GM13977 (cell line): Measurements from ENCODE around the gene SH3RF2.

ENCODE experiments used
- DNase-seq: peaks from one replicate; pipeline ENCODE4 v3.0.0; 2012; ENCODE audit warnings: low spot score
- in situ Hi-C: fragments of 300-500 bp; cut with MboI; formaldehyde crosslinking; loops from one replicate; pipeline ENCODE4 v1.12.0; 2022; ENCODE audit warnings: low sequenced_read_pairs, low pct_unique_long_range_greater_than_20kb, mixed read lengths, inconsistent platforms; ENCODE audit not compliant: unreplicated experiment
- TF ChIP-seq, protein P1 (sequence below): IDR thresholded peaks from 2 replicates; pipeline ENCODE4 v1.5.1; 2012; ENCODE audit warnings: mild to moderate bottlenecking, control low read depth; ENCODE audit not compliant: insufficient read depth; ENCODE audit errors: extremely low read depth, missing control alignments

SH3RF2 gene

DNA sequence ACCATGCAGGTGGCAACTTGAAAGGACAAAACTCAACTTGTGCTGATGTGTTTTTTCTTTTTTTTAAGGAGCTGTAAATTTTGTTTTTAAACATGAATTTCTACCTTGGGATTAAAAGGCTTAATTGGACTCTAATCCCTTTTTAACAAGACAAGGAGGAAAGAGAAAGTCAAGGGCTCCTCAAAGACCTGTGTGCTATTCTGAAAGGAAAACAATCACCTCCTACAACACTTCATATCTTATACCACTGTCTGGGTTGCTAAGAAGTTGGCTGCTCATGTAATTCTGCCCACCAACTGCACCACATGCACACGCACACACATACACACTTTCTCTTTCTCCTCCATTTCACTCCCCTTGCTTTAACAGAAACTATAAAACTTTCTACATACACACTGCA is 78.6 kb downstream of the SH3RF2 start:
- DNase-seq: no peak
- TF ChIP-seq, protein P1, sequence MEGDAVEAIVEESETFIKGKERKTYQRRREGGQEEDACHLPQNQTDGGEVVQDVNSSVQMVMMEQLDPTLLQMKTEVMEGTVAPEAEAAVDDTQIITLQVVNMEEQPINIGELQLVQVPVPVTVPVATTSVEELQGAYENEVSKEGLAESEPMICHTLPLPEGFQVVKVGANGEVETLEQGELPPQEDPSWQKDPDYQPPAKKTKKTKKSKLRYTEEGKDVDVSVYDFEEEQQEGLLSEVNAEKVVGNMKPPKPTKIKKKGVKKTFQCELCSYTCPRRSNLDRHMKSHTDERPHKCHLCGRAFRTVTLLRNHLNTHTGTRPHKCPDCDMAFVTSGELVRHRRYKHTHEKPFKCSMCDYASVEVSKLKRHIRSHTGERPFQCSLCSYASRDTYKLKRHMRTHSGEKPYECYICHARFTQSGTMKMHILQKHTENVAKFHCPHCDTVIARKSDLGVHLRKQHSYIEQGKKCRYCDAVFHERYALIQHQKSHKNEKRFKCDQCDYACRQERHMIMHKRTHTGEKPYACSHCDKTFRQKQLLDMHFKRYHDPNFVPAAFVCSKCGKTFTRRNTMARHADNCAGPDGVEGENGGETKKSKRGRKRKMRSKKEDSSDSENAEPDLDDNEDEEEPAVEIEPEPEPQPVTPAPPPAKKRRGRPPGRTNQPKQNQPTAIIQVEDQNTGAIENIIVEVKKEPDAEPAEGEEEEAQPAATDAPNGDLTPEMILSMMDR: no peak
- in situ Hi-C loops: no loop called here

DNA sequence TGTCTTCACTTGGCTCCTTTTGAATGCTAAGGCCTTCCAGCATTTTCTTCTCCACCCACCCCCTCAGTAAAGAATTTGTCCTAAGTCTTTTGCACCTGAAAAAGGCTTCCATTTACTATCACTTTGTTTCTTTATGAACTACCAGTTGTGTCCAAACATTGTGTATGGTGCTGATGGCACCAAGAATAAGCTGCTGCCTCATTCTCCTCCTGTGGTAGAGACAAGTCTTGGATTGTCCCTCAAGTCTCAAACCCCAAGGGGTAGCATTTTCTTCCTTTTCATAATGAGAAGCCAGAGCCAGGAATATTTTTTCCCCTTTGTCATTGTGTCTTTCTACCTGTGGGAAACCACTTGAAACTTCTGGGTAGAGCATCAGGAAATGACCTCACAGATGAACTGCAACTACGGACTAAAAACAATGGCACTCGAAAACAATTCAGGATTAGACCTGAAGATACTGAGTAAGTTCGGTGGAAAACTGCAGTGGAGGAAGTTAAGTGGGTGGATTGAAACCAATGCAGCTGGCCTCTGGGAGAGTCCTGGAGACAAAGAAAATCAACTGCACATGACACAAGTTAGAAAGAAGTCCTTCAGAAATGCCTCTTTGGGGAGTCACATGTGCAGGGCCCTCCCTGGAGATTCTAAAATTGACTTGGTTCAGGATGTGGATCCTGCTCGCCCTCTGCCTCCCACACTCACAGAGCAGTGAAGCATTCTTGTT is 80.5 kb downstream of the SH3RF2 start:
- TF ChIP-seq, protein P1: no peak
- in situ Hi-C loops: no loop called here
- DNase-seq: no peak

DNA sequence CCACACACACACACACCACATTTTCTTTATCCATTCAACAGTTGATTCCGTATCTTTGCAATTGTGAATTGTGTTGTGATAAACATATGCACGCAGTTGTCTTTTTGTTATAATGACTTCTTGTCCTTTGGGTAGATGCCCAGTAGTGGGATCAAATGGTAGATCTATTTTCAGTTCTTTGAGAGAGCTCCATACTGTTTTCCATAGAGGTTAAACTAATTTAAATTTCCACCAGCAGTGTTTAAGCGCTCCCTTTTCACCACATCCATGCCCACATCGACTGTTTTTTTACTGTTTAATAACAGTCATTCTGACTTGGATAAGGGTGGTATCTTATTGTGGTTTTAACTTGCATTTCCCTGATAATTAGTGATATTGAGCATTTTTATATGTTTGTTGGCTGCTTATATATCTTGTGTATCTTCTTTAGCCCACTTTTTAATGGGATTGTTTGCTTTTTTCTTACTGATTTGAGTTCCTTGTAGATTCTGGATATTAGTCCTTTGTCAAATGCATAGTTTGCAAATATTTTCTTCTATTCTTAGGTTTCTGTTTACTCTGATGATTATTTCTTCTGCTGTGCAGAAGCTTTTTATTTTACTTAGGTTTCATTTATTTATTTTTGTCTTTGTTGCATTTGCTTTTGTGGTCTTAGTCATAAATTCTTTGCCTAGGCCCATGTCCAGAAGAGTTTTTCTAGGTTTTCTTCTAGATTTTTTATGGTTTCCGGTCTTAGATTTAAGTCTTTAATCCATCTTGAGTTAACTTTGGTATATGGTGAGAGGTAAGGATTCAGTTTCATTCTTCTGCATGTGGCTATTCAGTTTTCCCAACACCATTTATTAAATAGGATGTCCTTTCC is 82.4 kb downstream of the SH3RF2 start:
- no peak for DNase-seq
- TF ChIP-seq, protein P1: no peak
- in situ Hi-C loops: no loop called here

DNA sequence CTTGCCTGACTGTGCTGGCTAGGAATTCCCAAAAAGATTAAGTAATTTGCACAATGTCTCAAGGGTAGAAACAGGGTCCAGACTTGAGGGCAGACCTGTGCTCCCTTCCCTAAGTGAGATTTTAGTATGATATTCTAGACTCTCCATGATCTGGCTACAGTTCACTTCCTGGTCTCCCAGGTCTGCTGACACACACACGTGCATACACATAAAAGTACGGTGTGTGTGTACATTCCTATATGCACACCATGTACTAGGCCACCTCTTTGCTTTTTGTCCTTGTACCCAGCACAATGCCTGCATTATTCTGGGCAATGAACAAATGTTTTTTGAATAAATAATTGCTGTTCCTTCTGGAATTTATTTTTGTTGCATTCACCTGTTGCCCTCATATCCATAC is 83.7 kb downstream of the SH3RF2 start:
- TF ChIP-seq, protein P1: no peak
- in situ Hi-C loops: no loop called here

DNA sequence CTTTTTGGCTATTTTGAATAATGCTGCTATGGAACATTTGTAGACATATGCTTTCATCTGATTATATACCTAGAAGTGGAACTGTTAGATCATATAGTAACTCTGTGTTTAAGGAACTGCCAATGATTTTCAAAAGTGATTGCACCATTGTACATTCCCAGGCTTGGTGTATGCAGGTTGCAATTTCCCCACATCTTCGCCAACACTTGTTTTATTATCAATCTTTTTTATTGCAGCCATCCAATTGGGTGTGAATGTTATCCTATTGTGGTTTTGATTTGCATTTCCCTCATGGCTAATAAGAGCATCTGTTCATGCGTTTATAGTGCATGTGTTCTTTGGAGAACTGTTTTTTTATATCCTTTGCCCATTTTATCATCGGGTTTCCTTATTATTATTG is 87.7 kb downstream of the SH3RF2 start:
- in situ Hi-C loops: no loop called here
- no peak for DNase-seq
- TF ChIP-seq, protein P1: no peak

More for the DNA sequence above, 83.7 kb downstream of the SH3RF2 start:
- no peak for DNase-seq

DNA sequence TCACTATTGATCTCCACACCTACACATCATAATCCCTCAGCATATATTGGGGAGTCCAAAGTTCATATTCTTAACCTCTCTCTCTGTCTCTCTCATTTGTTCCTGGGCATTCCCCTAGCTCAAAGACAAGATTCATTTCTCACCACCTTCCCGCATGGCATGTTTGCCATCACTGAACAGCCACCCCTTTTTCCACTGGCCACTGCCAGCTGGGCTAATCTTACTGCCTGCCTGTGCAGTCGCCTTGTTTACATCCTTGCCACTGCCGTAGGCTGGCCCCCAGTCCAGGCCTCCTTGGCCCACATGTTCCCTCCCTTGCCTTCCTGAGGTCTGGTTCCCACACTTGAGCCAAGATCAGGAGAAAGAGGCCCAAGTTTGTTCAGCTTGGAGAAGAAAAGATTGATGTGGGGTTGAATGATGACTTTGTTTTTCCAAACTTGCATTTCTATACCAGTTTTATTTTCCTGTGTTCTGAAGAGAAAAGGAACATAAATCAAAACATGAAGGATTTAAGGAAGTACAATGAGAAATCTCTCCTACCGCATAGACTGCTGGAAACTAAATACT is 88.8 kb downstream of the SH3RF2 start:
- TF ChIP-seq, protein P1: no peak
- in situ Hi-C loops: no loop called here
- DNase-seq: no peak
